H9 (cell line): ENCODE results near the gene PLEK. TPM values are rescaled to one million over a fixed set of nuclear protein-coding genes. Genes with fewer than 3 reads are reported as not detected.

Experiments used
- DNase-seq: peaks from one replicate; pipeline ENCODE4 v3.0.0-alpha.2; 2017
- H2AFZ ChIP-seq: one replicate; pipeline ENCODE4 v1.6.1; 2013; ENCODE audit warnings: mild to moderate bottlenecking, low read length, control low read depth, moderate library complexity
- H2AK5ac ChIP-seq: 2 replicates; pipeline ENCODE4 v1.6.1; 2013; ENCODE audit warnings: low read length, control low read depth, mixed read lengths; ENCODE audit not compliant: insufficient read length
- H2BK120ac ChIP-seq: one replicate; pipeline ENCODE4 v1.6.1; 2013; ENCODE audit warnings: low read depth, mild to moderate bottlenecking, low read length, control low read depth, inconsistent platforms; ENCODE audit not compliant: poor library complexity, severe bottlenecking
- H2BK12ac ChIP-seq: 2 replicates; pipeline ENCODE4 v1.6.1; 2013; ENCODE audit warnings: low read length, control low read depth, mixed read lengths, low read depth; ENCODE audit not compliant: insufficient read length
- H2BK15ac ChIP-seq: 2 replicates; pipeline ENCODE4 v1.6.1; 2013; ENCODE audit warnings: low read depth, low read length, control low read depth
- H2BK20ac ChIP-seq: one replicate; pipeline ENCODE4 v1.6.1; 2013; ENCODE audit warnings: low read depth, mild to moderate bottlenecking, low read length, control low read depth, inconsistent platforms; ENCODE audit not compliant: poor library complexity, severe bottlenecking
- H2BK5ac ChIP-seq: 2 replicates; pipeline ENCODE4 v1.6.1; 2013; ENCODE audit warnings: low read length, control low read depth, mixed read lengths; ENCODE audit not compliant: insufficient read length
- H3K14ac ChIP-seq: 2 replicates; pipeline ENCODE4 v1.6.1; 2013; ENCODE audit warnings: low read length, control low read depth; ENCODE audit not compliant: insufficient read depth
- H3K18ac ChIP-seq: 2 replicates; pipeline ENCODE4 v1.6.1; 2013; ENCODE audit warnings: low read depth, mild to moderate bottlenecking, mixed read lengths, low read length, control low read depth; ENCODE audit not compliant: insufficient read length
- H3K23ac ChIP-seq: 2 replicates; pipeline ENCODE4 v1.6.1; 2013; ENCODE audit warnings: low read length, control low read depth, mixed read lengths, low read depth; ENCODE audit not compliant: insufficient read length
- H3K23me2 ChIP-seq: 2 replicates; pipeline ENCODE4 v1.6.1; 2013; ENCODE audit warnings: low read depth, mild to moderate bottlenecking, mixed read lengths, low read length, control low read depth; ENCODE audit not compliant: insufficient read length, poor library complexity, severe bottlenecking
- H3K27ac ChIP-seq: 2 replicates; pipeline ENCODE4 v1.5.1; 2013; ENCODE audit warnings: low read length, control low read depth, mixed read lengths, low read depth; ENCODE audit not compliant: insufficient read length
- H3K27me3 ChIP-seq: 2 replicates; pipeline ENCODE4 v1.6.1; 2013; ENCODE audit warnings: low read length, control low read depth, inconsistent platforms; ENCODE audit not compliant: insufficient read depth
- H3K4ac ChIP-seq: 2 replicates; pipeline ENCODE4 v1.6.1; 2013; ENCODE audit warnings: low read depth, mild to moderate bottlenecking, control low read depth, inconsistent platforms, low read length, moderate library complexity
- H3K4me1 ChIP-seq: 2 replicates; pipeline ENCODE4 v1.6.1; 2013; ENCODE audit warnings: low read length, control low read depth, inconsistent platforms; ENCODE audit not compliant: insufficient read depth
- H3K4me2 ChIP-seq: 2 replicates; pipeline ENCODE4 v1.6.1; 2013; ENCODE audit warnings: low read length, control low read depth, mixed read lengths; ENCODE audit not compliant: insufficient read length, insufficient read depth
- H3K56ac ChIP-seq: 2 replicates; pipeline ENCODE4 v1.6.1; 2013; ENCODE audit warnings: low read depth, mild to moderate bottlenecking, mixed read lengths, low read length, control low read depth; ENCODE audit not compliant: insufficient read length
- H3K79me1 ChIP-seq: 2 replicates; pipeline ENCODE4 v1.6.1; 2013; ENCODE audit warnings: low read depth, mild to moderate bottlenecking, moderate library complexity, low read length, control low read depth, inconsistent platforms; ENCODE audit not compliant: insufficient read depth, poor library complexity, severe bottlenecking
- H3K79me2 ChIP-seq: 2 replicates; pipeline ENCODE4 v1.6.1; 2013; ENCODE audit warnings: low read length, control low read depth, inconsistent platforms; ENCODE audit not compliant: insufficient read depth
- H3K9ac ChIP-seq: 2 replicates; pipeline ENCODE4 v1.6.1; 2013; ENCODE audit warnings: low read length, control low read depth, mixed read lengths; ENCODE audit not compliant: insufficient read length; ENCODE audit errors: extremely low read depth
- H3K9me3 ChIP-seq: one replicate; pipeline ENCODE4 v1.6.1; 2013; ENCODE audit warnings: low read depth, low read length, inconsistent platforms; ENCODE audit not compliant: control insufficient read depth
- H3T11ph ChIP-seq: one replicate; pipeline ENCODE4 v1.6.1; 2013; ENCODE audit warnings: mild to moderate bottlenecking, low read length, control low read depth, inconsistent platforms
- H4K20me1 ChIP-seq: one replicate; pipeline ENCODE4 v1.6.1; 2013; ENCODE audit not compliant: control insufficient read depth, insufficient read length, insufficient read depth
- H4K5ac ChIP-seq: 2 replicates; pipeline ENCODE4 v1.6.1; 2013; ENCODE audit warnings: low read depth, mild to moderate bottlenecking, mixed read lengths, low read length, control low read depth; ENCODE audit not compliant: insufficient read length
- H4K8ac ChIP-seq: replicated peaks from 2 replicates; pipeline ENCODE4 v1.6.1; 2013; ENCODE audit warnings: low read length, control low read depth, mixed read lengths, low read depth; ENCODE audit not compliant: insufficient read length
- H4K91ac ChIP-seq: 2 replicates; pipeline ENCODE4 v1.6.1; 2013; ENCODE audit warnings: low read depth, mild to moderate bottlenecking, moderate library complexity, mixed read lengths, low read length, control low read depth; ENCODE audit not compliant: insufficient read length
- H3K27ac Mint-ChIP-seq, 3 experiments: 2 replicates in 2 of 3; 3 replicates in 1 of 3; pipeline ENCODE4 v1.8.0; 2020 to 2021; ENCODE audit warnings: mixed read lengths in 3 of 3, mild to moderate bottlenecking in 1 of 3, moderate library complexity in 1 of 3
- H3K27me3 Mint-ChIP-seq: 2 replicates; pipeline ENCODE4 v1.8.0; 2021; ENCODE audit warnings: low read depth, mild to moderate bottlenecking, moderate library complexity, mixed read lengths
- H3K36me3 Mint-ChIP-seq, 3 experiments: 2 replicates in 2 of 3; 3 replicates in 1 of 3; pipeline ENCODE4 v1.8.0; 2020 to 2021; ENCODE audit warnings: low read depth in 3 of 3, mixed read lengths in 3 of 3; ENCODE audit not compliant: insufficient read depth in 1 of 3
- H3K4me1 Mint-ChIP-seq, 2 experiments: 2 replicates each; pipeline ENCODE4 v1.8.0; 2020; ENCODE audit warnings: mixed read lengths in 2 of 2
- H3K4me3 Mint-ChIP-seq, 2 experiments: 2 replicates in 1 of 2; 3 replicates in 1 of 2; pipeline ENCODE4 v1.8.0; 2020 to 2021; ENCODE audit warnings: mild to moderate bottlenecking in 2 of 2, mixed read lengths in 2 of 2, moderate library complexity in 1 of 2
- H3K9me3 Mint-ChIP-seq, 2 experiments: 2 replicates in 1 of 2; 3 replicates in 1 of 2; pipeline ENCODE4 v1.8.0; 2020; ENCODE audit warnings: mild to moderate bottlenecking in 2 of 2, mixed read lengths in 2 of 2, moderate library complexity in 1 of 2
- WGBS: extraction: QIAGEN DNeasy Blood & Tissue Kit; methylation state at CpG from one replicate; pipeline ENCODE4 v1.1.7; 2013; ENCODE audit warnings: missing lambda C conversion rate, low lambda C conversion rate, mixed read lengths; ENCODE audit not compliant: insufficient read length; ENCODE audit errors: extremely low coverage; 5-methylcytosine and 5-hydroxymethylcytosine counted together
- total RNA-seq: library from RNA; stranded (reverse); gene quantifications from 2 replicates; pipeline ENCODE4 v1.2.1, GENCODE V29; 2021
- TF ChIP-seq, protein P1 (sequence below): fragments of 200-600 bp; sonication (generic); conservative IDR thresholded peaks from 3 replicates; pipeline ENCODE4 v1.8.0; 2021; ENCODE audit warnings: antibody characterized with exemption, mild to moderate bottlenecking

PLEK gene
- total RNA-seq, 1 experiment from 2014 or later: not detected

DNA sequence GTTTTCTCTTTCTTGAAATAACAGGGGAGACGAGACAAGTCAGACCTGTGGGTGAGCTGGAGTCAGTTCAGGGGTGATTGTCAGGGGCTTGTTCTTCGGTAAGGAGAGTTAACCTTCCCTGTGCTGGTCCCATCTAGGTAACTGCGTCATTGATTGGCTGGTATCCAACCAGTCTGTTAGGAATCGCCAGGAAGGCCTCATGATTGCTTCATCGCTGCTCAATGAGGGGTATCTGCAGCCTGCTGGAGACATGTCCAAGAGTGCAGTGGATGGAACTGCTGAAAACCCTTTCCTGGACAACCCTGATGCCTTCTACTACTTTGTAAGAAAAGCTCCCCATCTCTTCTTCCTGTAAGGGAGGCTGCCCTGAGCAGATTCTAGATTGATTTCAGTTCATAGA is 21.3 kb downstream of the PLEK start:
- no CpG with 5 or more reads among the region's 5 CpGs for WGBS
- Mint-ChIP-seq H3K36me3 (no peaks in the 10 kb centered on the region), H3K9me3 (no peaks in the 10 kb centered on the region), H3K27ac (no peak overlapping the region), H3K4me3 (no peak overlapping the region), H3K4me1 (peaks cover 3 to 4% of the 10 kb centered on the region in 2 experiments), H3K27me3 (peaks cover 9% of the 10 kb centered on the region)
- H3K27me3 ChIP-seq: no peaks in the 10 kb centered on the region
- no peak overlapping the region for H3K27ac ChIP-seq
- TF ChIP-seq, protein P1, sequence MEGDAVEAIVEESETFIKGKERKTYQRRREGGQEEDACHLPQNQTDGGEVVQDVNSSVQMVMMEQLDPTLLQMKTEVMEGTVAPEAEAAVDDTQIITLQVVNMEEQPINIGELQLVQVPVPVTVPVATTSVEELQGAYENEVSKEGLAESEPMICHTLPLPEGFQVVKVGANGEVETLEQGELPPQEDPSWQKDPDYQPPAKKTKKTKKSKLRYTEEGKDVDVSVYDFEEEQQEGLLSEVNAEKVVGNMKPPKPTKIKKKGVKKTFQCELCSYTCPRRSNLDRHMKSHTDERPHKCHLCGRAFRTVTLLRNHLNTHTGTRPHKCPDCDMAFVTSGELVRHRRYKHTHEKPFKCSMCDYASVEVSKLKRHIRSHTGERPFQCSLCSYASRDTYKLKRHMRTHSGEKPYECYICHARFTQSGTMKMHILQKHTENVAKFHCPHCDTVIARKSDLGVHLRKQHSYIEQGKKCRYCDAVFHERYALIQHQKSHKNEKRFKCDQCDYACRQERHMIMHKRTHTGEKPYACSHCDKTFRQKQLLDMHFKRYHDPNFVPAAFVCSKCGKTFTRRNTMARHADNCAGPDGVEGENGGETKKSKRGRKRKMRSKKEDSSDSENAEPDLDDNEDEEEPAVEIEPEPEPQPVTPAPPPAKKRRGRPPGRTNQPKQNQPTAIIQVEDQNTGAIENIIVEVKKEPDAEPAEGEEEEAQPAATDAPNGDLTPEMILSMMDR: no peak
- H3T11ph ChIP-seq: no peak overlapping the region
- H2AK5ac ChIP-seq: no peak overlapping the region
- H4K5ac ChIP-seq: no peak overlapping the region
- no peaks in the 10 kb centered on the region for H3K23me2 ChIP-seq
- H4K8ac ChIP-seq: no peak overlapping the region
- no peaks in the 10 kb centered on the region for H3K79me1 ChIP-seq
- H4K20me1 ChIP-seq: no peaks in the 10 kb centered on the region
- H2BK120ac ChIP-seq: no peak overlapping the region
- H3K18ac ChIP-seq: no peak overlapping the region
- H2BK20ac ChIP-seq: no peak overlapping the region
- H3K4me1 ChIP-seq: no peaks in the 10 kb centered on the region
- no peaks in the 10 kb centered on the region for H3K9me3 ChIP-seq
- no peak overlapping the region for H3K4ac ChIP-seq
- no peak for DNase-seq
- no peak overlapping the region for H3K4me2 ChIP-seq
- H2BK5ac ChIP-seq: no peak overlapping the region
- no peak overlapping the region for H2BK12ac ChIP-seq
- H4K91ac ChIP-seq: no peak overlapping the region
- H2AFZ ChIP-seq: no peak overlapping the region
- no peak overlapping the region for H3K14ac ChIP-seq
- no peak overlapping the region for H2BK15ac ChIP-seq
- H3K9ac ChIP-seq: no peak overlapping the region
- H3K56ac ChIP-seq: no peak overlapping the region
- no peak overlapping the region for H3K23ac ChIP-seq
- H3K79me2 ChIP-seq: no peaks in the 10 kb centered on the region
